ENCODE data around the gene PTTG1IP2.

Gene PTTG1IP2

DNA sequence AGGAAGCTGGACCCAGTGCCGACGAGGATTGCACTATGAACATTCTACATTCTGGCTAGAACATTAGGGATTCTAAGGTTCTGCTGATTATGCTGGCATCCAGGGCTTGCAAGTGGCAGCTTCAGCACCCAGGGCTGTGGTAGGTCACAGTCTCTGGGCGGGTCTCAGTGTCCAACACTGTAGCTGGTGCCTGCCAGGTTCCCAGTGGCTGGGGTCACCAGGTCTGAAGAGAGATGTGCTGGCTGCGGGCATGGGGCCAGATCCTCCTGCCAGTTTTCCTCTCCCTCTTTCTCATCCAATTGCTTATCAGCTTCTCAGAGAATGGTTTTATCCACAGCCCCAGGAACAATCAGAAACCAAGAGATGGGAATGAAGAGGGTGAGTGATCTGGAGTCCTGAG lies at the start of gene PTTG1IP2:
Gene PTTG1IP2, plus strand, starts transcription at position 86 of the 400 bp plus-strand sequence. Its CDS starts 148 bp downstream, at position 234.
- TF ChIP-seq GATA2 (IDR thresholded peaks at IDR 0.05; ENCODE audit: low read depth, low read length): no peak

DNA sequence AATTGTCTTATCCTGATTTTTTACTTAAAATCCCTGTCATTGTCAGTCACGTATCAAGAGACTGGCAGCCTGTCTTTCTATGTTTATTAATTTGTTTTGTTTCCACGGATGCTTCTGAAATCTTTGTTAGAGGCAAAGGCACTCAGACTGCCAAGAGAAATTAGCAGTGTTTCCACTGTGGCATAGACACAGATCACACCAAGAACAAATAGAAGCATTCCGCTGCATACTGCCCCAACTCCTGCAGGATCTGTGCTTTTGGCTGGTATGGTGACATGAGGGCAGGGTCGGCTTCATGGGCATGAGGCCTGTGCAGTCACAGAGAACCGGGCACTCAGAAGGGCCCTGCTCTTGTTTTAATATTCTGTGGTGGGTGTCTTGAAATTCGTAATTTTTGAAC lies 47.8 kb upstream of the PTTG1IP2 start:
- TF ChIP-seq GATA2 (IDR thresholded peaks at IDR 0.05; ENCODE audit: low read depth, low read length) (no peak), GATA3 (IDR thresholded peaks at IDR 0.05; ENCODE audit: low read depth, low read length) (no peak)

- TF ChIP-seq GATA2 (IDR thresholded peaks at IDR 0.05; ENCODE audit: low read depth, low read length): no peak
- TF ChIP-seq GATA3 (IDR thresholded peaks at IDR 0.05; ENCODE audit: low read depth, low read length): no peak
Measured at GRCh38 chr7:90424720-90425119, 44.7 kb upstream of the PTTG1IP2 start.

DNA sequence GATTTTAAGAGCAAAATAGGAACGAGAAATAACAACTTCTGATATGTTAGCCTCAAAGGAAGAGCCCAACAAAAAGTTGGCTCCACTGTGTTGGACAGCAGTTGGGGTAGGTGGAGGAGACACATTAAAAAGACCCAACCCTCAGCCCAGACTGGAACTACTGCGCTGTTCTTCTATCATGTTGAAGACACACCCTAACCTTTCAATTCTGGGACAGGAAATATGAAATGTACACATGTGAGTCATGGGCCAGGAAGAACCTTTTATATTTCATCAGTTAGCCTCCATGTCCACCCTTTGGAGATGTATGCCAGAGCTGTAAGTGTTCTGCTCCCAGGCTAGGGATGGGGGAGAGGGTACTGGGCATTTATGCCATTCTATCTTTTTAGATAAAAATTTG lies 44.1 kb upstream of the PTTG1IP2 start:
- TF ChIP-seq GATA3 (IDR thresholded peaks at IDR 0.05; ENCODE audit: low read depth, low read length): no peak

DNA sequence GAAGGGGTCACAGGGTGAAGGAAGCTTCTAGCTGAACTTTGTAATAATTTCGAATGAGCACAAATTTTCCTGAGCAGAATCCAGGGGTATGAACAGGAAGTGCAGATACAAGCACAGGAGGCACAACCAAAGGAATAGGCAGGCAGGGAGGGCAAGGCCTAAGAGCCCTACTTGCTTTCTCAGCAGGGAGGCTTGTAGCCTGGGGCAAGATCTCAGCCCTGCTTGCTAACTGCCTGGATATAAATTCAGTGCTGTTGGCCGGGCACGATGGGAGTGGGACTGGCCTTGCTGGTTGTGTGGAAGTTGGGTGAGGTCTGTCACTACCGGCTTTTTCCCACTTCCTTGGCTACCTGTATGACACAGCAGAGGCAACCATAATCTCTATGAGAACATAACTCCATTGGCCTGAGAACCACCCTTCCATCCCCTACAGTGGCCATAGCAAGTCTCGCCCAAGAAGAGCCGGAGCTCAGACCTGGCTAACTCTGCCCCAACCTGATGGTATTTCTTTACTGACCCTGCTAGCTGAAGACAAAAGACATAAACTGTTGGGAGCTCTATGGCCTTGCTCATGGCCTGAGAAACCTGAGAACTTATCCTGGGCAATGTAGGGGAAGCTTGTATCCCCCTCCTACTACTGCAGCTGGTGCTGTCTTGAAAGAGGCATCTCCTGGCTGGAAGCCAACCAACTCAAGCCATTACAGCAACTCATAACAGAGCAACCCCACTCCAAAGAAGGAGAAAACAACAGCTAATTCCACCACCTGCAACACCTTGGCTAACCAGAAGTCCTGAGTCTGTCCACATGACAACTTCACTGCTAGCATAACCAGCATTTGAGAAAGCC lies 38.6 kb upstream of the PTTG1IP2 start:
- TF ChIP-seq GATA2 (IDR thresholded peaks at IDR 0.05; ENCODE audit: low read depth, low read length) (no peak), GATA3 (IDR thresholded peaks at IDR 0.05; ENCODE audit: low read depth, low read length) (no peak)

DNA sequence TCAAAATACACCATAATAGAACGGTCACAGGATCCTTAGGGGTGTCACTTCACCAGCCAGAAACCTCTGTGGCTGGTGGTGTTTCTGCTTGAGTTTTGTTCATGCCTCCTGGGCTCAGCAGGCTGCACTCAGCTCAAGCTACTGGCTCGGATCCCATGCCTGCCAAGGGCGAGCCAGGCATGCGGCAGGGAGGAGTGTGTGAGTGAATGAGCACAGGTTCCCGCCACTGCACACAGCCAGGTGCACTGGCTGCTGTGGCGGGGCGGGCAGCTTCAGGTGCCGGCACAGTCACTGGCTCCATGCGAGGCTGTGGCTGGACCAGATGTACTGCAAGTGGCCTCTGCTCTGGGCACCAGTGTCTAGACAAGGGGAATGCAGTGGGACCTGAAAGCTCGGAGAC lies 36.7 kb upstream of the PTTG1IP2 start:
- TF ChIP-seq GATA3 (IDR thresholded peaks at IDR 0.05; ENCODE audit: low read depth, low read length) (no peak), GATA2 (IDR thresholded peaks at IDR 0.05; ENCODE audit: low read depth, low read length) (no peak)

GRCh38 chr7:90433221-90433620 lies 36.2 kb upstream of the PTTG1IP2 start:
- no peak for TF ChIP-seq GATA3 (IDR thresholded peaks at IDR 0.05; ENCODE audit: low read depth, low read length)

- TF ChIP-seq GATA2 (IDR thresholded peaks at IDR 0.05; ENCODE audit: low read depth, low read length) (no peak), GATA3 (IDR thresholded peaks at IDR 0.05; ENCODE audit: low read depth, low read length) (no peak)
Measured at GRCh38 chr7:90445633-90446032, 23.8 kb upstream of the PTTG1IP2 start.

DNA sequence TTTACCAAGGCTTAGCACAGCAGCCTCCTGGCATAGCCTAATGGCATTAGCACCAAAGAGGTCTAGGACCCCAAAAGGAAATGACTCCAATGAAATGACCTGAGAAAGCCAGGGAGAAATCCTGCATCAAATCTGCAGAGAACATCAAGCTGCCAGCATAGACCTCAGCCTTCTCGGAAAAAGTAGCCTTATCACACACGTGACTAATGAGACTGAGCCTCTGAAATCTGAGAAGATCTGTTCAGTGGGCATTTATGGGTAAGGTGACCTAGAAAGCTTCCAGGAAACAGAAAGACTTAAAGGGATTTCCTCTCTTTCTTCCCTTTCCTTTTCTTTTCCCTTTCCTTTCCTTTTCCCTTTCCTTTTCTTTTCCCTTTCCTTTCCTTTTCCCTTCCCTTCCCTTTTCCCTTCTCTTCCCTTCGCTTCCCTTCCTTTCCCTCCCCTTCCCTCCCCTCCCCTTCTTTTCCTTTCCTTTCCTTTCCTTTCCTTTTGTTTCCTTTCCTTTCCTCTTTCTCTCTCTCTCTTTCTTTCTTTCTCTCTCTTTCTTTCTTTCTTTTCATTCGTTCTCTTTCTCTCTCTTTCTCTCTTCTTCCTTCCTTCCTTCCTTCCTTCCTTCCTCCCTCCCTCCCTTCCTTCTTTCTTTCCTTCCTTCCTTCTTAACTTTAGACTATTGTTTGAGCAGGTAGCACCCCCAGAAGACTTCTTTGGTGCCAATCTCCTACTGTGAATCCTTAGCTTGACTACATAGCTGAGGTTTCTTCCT lies 23.1 kb upstream of the PTTG1IP2 start:
- TF ChIP-seq GATA3 (IDR thresholded peaks at IDR 0.05; ENCODE audit: low read depth, low read length) (no peak), GATA2 (IDR thresholded peaks at IDR 0.05; ENCODE audit: low read depth, low read length) (no peak)

DNA sequence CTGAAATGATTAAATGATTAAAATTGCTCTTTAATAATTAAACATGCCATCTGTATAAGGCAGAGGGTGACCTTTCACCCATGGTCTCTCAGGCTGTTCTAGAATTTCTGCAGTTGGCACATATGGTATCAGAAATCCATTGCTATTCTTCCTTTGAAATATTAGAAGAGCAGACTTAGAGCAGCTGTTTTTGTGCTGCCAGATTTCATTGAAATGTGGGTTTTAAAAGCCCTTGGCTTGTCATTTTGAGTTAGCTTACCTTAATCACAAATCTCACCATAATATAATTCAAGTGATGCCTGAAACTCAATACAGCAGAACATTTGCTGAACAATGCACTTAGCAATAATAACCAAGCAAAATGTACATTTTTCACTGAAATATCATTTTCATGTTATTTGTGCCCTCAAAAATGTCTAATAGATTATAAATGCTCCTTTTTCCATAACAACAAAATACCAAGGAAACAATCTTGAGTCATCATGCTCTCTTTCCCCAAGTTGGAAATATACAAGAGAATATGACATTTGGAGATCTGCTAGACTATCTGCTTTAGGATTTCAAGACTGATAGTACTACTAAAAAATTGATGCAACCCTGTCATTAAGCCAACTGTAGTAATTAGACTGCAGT lies 16.1 kb upstream of the PTTG1IP2 start:
- TF ChIP-seq GATA3 (IDR thresholded peaks at IDR 0.05; ENCODE audit: low read depth, low read length) (no peak), GATA2 (IDR thresholded peaks at IDR 0.05; ENCODE audit: low read depth, low read length) (no peak)

DNA sequence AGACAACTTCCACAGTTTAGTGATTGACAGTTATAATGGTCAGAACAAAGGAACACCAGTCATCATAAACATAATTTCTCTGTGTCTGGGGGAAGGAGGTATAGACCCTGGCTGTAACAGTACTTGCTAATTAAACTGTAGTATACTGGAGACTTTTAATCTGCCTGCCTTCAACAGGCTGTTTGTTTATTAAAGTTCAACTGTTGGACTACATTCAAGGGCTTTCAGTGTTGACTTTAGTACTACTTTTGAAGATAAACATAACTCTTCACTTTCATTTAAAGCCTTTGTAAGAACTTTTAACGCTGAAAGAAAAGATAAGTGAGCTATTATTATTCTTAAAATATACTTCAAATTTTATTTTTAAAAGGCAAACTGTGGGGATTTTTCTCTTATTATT lies 15.5 kb upstream of the PTTG1IP2 start:
- TF ChIP-seq GATA2 (IDR thresholded peaks at IDR 0.05; ENCODE audit: low read depth, low read length) (no peak), GATA3 (IDR thresholded peaks at IDR 0.05; ENCODE audit: low read depth, low read length) (no peak)

- no peak for TF ChIP-seq GATA3 (IDR thresholded peaks at IDR 0.05; ENCODE audit: low read depth, low read length)
- no peak for TF ChIP-seq GATA2 (IDR thresholded peaks at IDR 0.05; ENCODE audit: low read depth, low read length)
Measured at GRCh38 chr7:90455163-90456030, 14.0 kb upstream of the PTTG1IP2 start.

DNA sequence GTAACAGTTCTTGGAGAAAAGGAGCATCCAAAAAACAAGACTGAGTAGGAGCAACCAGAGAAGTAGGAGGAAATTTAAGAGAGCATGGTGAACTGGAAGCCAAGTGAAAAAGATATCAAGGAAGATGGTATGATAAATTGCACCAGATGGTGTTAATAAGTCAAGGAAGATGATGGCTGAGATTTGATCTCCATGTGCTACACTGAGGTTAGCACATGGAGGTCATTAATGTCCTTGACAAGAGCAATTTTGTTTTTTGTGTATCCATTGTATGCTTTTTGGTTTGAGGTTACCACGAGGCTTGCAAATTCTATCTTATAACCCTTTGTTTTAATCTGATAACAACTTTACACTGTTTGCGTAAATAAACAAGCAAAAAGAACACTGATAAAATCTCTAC lies 11.3 kb upstream of the PTTG1IP2 start:
- no peak for TF ChIP-seq GATA2 (IDR thresholded peaks at IDR 0.05; ENCODE audit: low read depth, low read length)
- no peak for TF ChIP-seq GATA3 (IDR thresholded peaks at IDR 0.05; ENCODE audit: low read depth, low read length)

DNA sequence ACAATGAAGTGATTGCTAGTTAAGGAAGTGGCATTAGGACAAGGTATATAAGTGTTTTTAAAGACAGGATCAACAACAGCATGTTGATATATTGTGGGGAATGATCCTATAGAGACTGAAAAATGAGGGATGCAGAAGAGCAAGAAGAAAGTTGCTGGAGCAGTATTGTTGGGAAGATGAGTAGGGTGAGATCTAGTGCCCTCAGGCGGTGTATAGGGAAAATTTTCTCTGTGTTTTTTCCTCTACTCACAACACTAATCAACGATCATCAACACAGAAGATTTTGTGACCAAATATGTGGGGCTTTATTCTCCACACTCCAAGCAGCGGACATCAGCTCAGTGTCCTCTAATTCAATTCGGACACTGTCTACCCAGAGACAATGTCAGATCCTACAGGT lies 9.6 kb upstream of the PTTG1IP2 start:
- TF ChIP-seq GATA2 (IDR thresholded peaks at IDR 0.05; ENCODE audit: low read depth, low read length): no peak
